ENCODE measurements around the gene BICDL1. TPM values are rescaled to one million over a fixed set of nuclear protein-coding genes. Genes with fewer than 3 reads are reported as not detected.

Gene BICDL1
- total RNA-seq, 1 experiment from 2014 or later, result 14.4 TPM

GRCh38 chr12:120061575-120062214, 72.7 kb downstream of the BICDL1 start:
- Histone ChIP-seq H3K9me3 (ENCODE audit: insufficient read depth, low read depth) (no peaks in the 10 kb centered on the region), H3K27me3 (ENCODE audit: insufficient read depth, low read depth) (no peaks in the 10 kb centered on the region), H2AFZ (no peak overlapping the region), H3K79me2 (ENCODE audit: low read depth) (0 out of 2 replicates have a peak, but pooled peaks cover 9% of the 10 kb centered on the region), H3K4me3 (no peak overlapping the region), H3K4me2 (no peak overlapping the region), H3K9me2 (ENCODE audit: insufficient read depth) (no peaks in the 10 kb centered on the region; the same call in 1 of the 2 replicates), H3F3A (ENCODE audit: insufficient read depth, low read depth) (peaks cover 51% of the 10 kb centered on the region), H3K27ac (peak overlapping the region; percentile 79), H3K36me3 (ENCODE audit: low read depth) (no peaks in the 10 kb centered on the region), H3K4me1 (replicated peaks; ENCODE audit: insufficient read depth) (peaks cover 76% of the 10 kb centered on the region), H4K20me1 (ENCODE audit: insufficient read depth) (no peaks in the 10 kb centered on the region)
- CTCF ChIA-PET, result no interaction called here
- intact Hi-C loops (cut with micrococcal nuclease; ENCODE audit: unreplicated experiment), result no loop called here
- BruUV-seq (replicated peaks), result no TSS peak
- POLR2A ChIA-PET (ENCODE audit: unreplicated experiment), result no interaction called here
- no peak for DNase-seq
- TF ChIP-seq EZH2 (IDR thresholded peaks at IDR 0.05; ENCODE audit: low read depth), result no peak
- TF ChIP-seq CTCF (conservative IDR thresholded peaks at IDR 0.05), result no peak

- peaks cover 78% of the 10 kb centered on the region for H3K4me1 ChIP-seq (replicated peaks; ENCODE audit: insufficient read depth)
- peak in 1 of 2 experiments; percentile 64 for DNase-seq
- peaks cover 51% of the 10 kb centered on the region for H3F3A ChIP-seq (ENCODE audit: insufficient read depth, low read depth)
- H4K20me1 ChIP-seq (ENCODE audit: insufficient read depth), result no peaks in the 10 kb centered on the region
- no peaks in the 10 kb centered on the region; the same call in 1 of the 2 replicates for H3K9me2 ChIP-seq (ENCODE audit: insufficient read depth)
- H3K27me3 ChIP-seq (ENCODE audit: insufficient read depth, low read depth), result no peaks in the 10 kb centered on the region
- H2AFZ ChIP-seq, result no peak overlapping the region
- no peak overlapping the region for H3K4me3 ChIP-seq
- TF ChIP-seq CTCF (conservative IDR thresholded peaks at IDR 0.05) (no peak), EZH2 (IDR thresholded peaks at IDR 0.05; ENCODE audit: low read depth) (no peak)
- BruUV-seq (replicated peaks), result no TSS peak
- H3K4me2 ChIP-seq, result peak overlapping the region; percentile 52
- H3K27ac ChIP-seq, result peak overlapping the region; percentile 79
- ChIA-PET POLR2A (ENCODE audit: unreplicated experiment) (no interaction called here), CTCF (no interaction called here)
- 0 out of 2 replicates have a peak, but pooled peaks cover 5% of the 10 kb centered on the region for H3K79me2 ChIP-seq (ENCODE audit: low read depth)
- no peaks in the 10 kb centered on the region for H3K9me3 ChIP-seq (ENCODE audit: insufficient read depth, low read depth)
- no peaks in the 10 kb centered on the region for H3K36me3 ChIP-seq (ENCODE audit: low read depth)
- intact Hi-C loops (cut with micrococcal nuclease; ENCODE audit: unreplicated experiment), result no loop called here
Measured at GRCh38 chr12:120062976-120063579, 74.0 kb downstream of the BICDL1 start.

GRCh38 chr12:120064054-120064940, 75.3 kb downstream of the BICDL1 start:
- ChIA-PET POLR2A (ENCODE audit: unreplicated experiment) (interaction anchor here (0.6 to 0.9 kb wide), 2 partner anchors 15 to 32 kb away, joined by 5 to 6 read pairs; no protein-coding TSS in a partner anchor), CTCF (interaction anchor here (0.6 to 0.7 kb wide), 4 partner anchors 32 to 583 kb away, joined by 3 to 5 read pairs (median 4); no protein-coding TSS in a partner anchor)
- no TSS peak for BruUV-seq (replicated peaks)
- H3K4me3 ChIP-seq, result no peak overlapping the region
- no peaks in the 10 kb centered on the region for H3K9me3 ChIP-seq (ENCODE audit: insufficient read depth, low read depth)
- H2AFZ ChIP-seq, result no peak overlapping the region
- H3F3A ChIP-seq (ENCODE audit: insufficient read depth, low read depth), result peaks cover 51% of the 10 kb centered on the region
- H3K27ac ChIP-seq, result peak overlapping the region; percentile 79
- 0 out of 2 replicates have a peak, but pooled peaks cover 5% of the 10 kb centered on the region for H3K79me2 ChIP-seq (ENCODE audit: low read depth)
- no peaks in the 10 kb centered on the region for H3K36me3 ChIP-seq (ENCODE audit: low read depth)
- intact Hi-C loops (cut with micrococcal nuclease; ENCODE audit: unreplicated experiment), result no loop called here
- no peaks in the 10 kb centered on the region; the same call in 1 of the 2 replicates for H3K9me2 ChIP-seq (ENCODE audit: insufficient read depth)
- H4K20me1 ChIP-seq (ENCODE audit: insufficient read depth), result no peaks in the 10 kb centered on the region
- H3K4me1 ChIP-seq (replicated peaks; ENCODE audit: insufficient read depth), result peaks cover 78% of the 10 kb centered on the region
- H3K27me3 ChIP-seq (ENCODE audit: insufficient read depth, low read depth), result no peaks in the 10 kb centered on the region
- peak overlapping the region; percentile 52 for H3K4me2 ChIP-seq
- peak; percentile 44 to 58 for DNase-seq
- no peak for TF ChIP-seq EZH2 (IDR thresholded peaks at IDR 0.05; ENCODE audit: low read depth)
- TF ChIP-seq CTCF (conservative IDR thresholded peaks at IDR 0.05), result no peak

All from PC-9 (cell line).